ENCODE measurements around the gene SCP2D1.

The SCP2D1 gene

GRCh38 chr20:18815194-18815942 is 1.8 kb downstream of the SCP2D1 start:
- no peak for DNase-seq (ENCODE audit: low spot score)

- no peak for DNase-seq (ENCODE audit: low spot score)
These were observed 9.2 kb downstream of the SCP2D1 start for GRCh38 chr20:18822832-18823231.

GRCh38 chr20:18831830-18832499 is 18.4 kb downstream of the SCP2D1 start:
- DNase-seq (ENCODE audit: low spot score), result no peak

- no peak for DNase-seq (ENCODE audit: low spot score)
These were observed 19.1 kb downstream of the SCP2D1 start for GRCh38 chr20:18832546-18833200.

GRCh38 chr20:18835466-18836256 is 22.1 kb downstream of the SCP2D1 start:
- no peak for DNase-seq (ENCODE audit: low spot score)

- DNase-seq (ENCODE audit: low spot score), result no peak
These were observed 24.1 kb downstream of the SCP2D1 start for GRCh38 chr20:18837718-18838117.

GRCh38 chr20:18839507-18840247 is 26.1 kb downstream of the SCP2D1 start:
- DNase-seq (ENCODE audit: low spot score), result no peak

- no peak for DNase-seq (ENCODE audit: low spot score)
These were observed 26.7 kb downstream of the SCP2D1 start for GRCh38 chr20:18840248-18840645.

GRCh38 chr20:18845017-18845416 is 31.4 kb downstream of the SCP2D1 start:
- DNase-seq (ENCODE audit: low spot score), result no peak

- DNase-seq (ENCODE audit: low spot score), result no peak
These were observed 33.7 kb downstream of the SCP2D1 start for GRCh38 chr20:18847226-18847755.

- no peak for DNase-seq (ENCODE audit: low spot score)
These were observed 35.5 kb downstream of the SCP2D1 start for GRCh38 chr20:18849131-18849530.

GRCh38 chr20:18851629-18852028 is 38.0 kb downstream of the SCP2D1 start:
- no peak for DNase-seq (ENCODE audit: low spot score)

- DNase-seq (ENCODE audit: low spot score), result no peak
These were observed 38.7 kb downstream of the SCP2D1 start for GRCh38 chr20:18852318-18852717.

GRCh38 chr20:18853216-18853615 is 39.6 kb downstream of the SCP2D1 start:
- no peak for DNase-seq (ENCODE audit: low spot score)

GRCh38 chr20:18853946-18854646 is 40.5 kb downstream of the SCP2D1 start:
- no peak for DNase-seq (ENCODE audit: low spot score)

GRCh38 chr20:18855882-18856281 is 42.3 kb downstream of the SCP2D1 start:
- no peak for DNase-seq (ENCODE audit: low spot score)

- DNase-seq (ENCODE audit: low spot score), result no peak
These were observed 43.3 kb downstream of the SCP2D1 start for GRCh38 chr20:18856873-18857272.

- DNase-seq (ENCODE audit: low spot score), result no peak
These were observed 44.1 kb downstream of the SCP2D1 start for GRCh38 chr20:18857640-18858039.

- DNase-seq (ENCODE audit: low spot score), result no peak
These were observed 45.2 kb downstream of the SCP2D1 start for GRCh38 chr20:18858816-18859215.
